GM23248 (cell line): ENCODE results near the gene KRTAP19-6.

ENCODE experiments used
- EZH2 ChIP-seq: fragments of 200-600 bp; sonication (generic); IDR thresholded peaks from 2 replicates; pipeline ENCODE4 v1.6.1; 2018; ENCODE audit warnings: antibody characterized with exemption, mild to moderate bottlenecking; ENCODE audit not compliant: insufficient read depth, poor library complexity, severe bottlenecking
- EZH2phosphoT487 ChIP-seq: fragments of 200-600 bp; sonication (generic); IDR thresholded peaks from 2 replicates; pipeline ENCODE4 v1.6.1; 2018; ENCODE audit warnings: antibody characterized with exemption, moderate library complexity, mild to moderate bottlenecking, low read depth; ENCODE audit not compliant: insufficient read depth

- no peak for TF ChIP-seq EZH2phosphoT487
- no peak for TF ChIP-seq EZH2
Measured at GRCh38 chr21:30541764-30542163, at the start of gene KRTAP19-6.
